ENCODE data around the gene MACROD2. TPM values are rescaled to one million over a fixed set of nuclear protein-coding genes. Genes with fewer than 3 reads are reported as not detected.
"Not testable (repeated sequence)": the region's sequence is repeated elsewhere in the genome, so short reads cannot be mapped to it uniquely, and the experiment has no call there.

MACROD2 gene
- total RNA-seq, 1 experiment from 2014 or later: 3.7 TPM

GRCh38 chr20:15012566-15012965 is 1017.2 kb downstream of the MACROD2 start (continued):
- no peak for TF ChIP-seq ATF3 (IDR thresholded peaks at IDR 0.05)
- no peak for TF ChIP-seq YY1 (IDR thresholded peaks at IDR 0.05; ENCODE audit: extremely low read depth, insufficient replicate concordance, low read depth, low read length)
- TF ChIP-seq CBX3 (IDR thresholded peaks at IDR 0.05; ENCODE audit: low read depth): no peak
- no peak for TF ChIP-seq SRF (IDR thresholded peaks at IDR 0.05; ENCODE audit: low read depth)
- no peak for TF ChIP-seq ELF1 (IDR thresholded peaks at IDR 0.05; ENCODE audit: borderline replicate concordance, low read depth)

- H3K4me2 ChIP-seq (ENCODE audit: low read length); intact Hi-C loops (cut with micrococcal nuclease); H2AFZ ChIP-seq (ENCODE audit: low read depth, low read length, poor library complexity, severe bottlenecking); H3K36me3 ChIP-seq (ENCODE audit: control insufficient read depth in 1 of 2, insufficient read depth in 2 of 2, low read length in 2 of 2); H3K9me2 ChIP-seq (ENCODE audit: insufficient read depth); H3K9me3 ChIP-seq (ENCODE audit: control insufficient read depth in 1 of 2, insufficient read depth in 1 of 2, low read depth in 1 of 2, low read length in 2 of 2); H4K20me1 ChIP-seq (ENCODE audit: insufficient read depth); POLR2A ChIA-PET; H3K27me3 ChIP-seq (ENCODE audit: insufficient read depth, low read length); BruUV-seq (replicated peaks); H3K79me2 ChIP-seq (ENCODE audit: insufficient read depth, low read length); H3K27ac ChIP-seq (ENCODE audit: low read depth, low read length); H3K4me1 ChIP-seq (ENCODE audit: control insufficient read depth in 1 of 2, insufficient read depth in 2 of 2, low read length in 2 of 2); H3K4me3 ChIP-seq (replicated peaks in 1 of 2; ENCODE audit: low read depth in 1 of 2, low read length in 2 of 2); H3K9ac ChIP-seq (ENCODE audit: low read length); ATAC-seq; CTCF ChIA-PET; DNase-seq (ENCODE audit: low read depth, low spot score); RAD21 ChIA-PET (ENCODE audit: low non-redundant PET in 1 of 2, low total read pairs in 2 of 2, uncharacterized antibody in 2 of 2, unreplicated experiment in 2 of 2): not testable (repeated sequence)
Observed at GRCh38 chr20:15016875-15017274, 1021.6 kb downstream of the MACROD2 start.

- no peaks in the 10 kb centered on the region for H3K9me2 ChIP-seq (ENCODE audit: insufficient read depth)
- no peak for TF ChIP-seq EGR1 (IDR thresholded peaks at IDR 0.05; ENCODE audit: low read depth)
- no peak for TF ChIP-seq FOSL1 (IDR thresholded peaks at IDR 0.05; ENCODE audit: low read depth)
- no peak for TF ChIP-seq RAD21 (IDR thresholded peaks at IDR 0.05; ENCODE audit: low read depth)
- no peak for TF ChIP-seq MAX (IDR thresholded peaks at IDR 0.05)
- TF ChIP-seq, protein P1, sequence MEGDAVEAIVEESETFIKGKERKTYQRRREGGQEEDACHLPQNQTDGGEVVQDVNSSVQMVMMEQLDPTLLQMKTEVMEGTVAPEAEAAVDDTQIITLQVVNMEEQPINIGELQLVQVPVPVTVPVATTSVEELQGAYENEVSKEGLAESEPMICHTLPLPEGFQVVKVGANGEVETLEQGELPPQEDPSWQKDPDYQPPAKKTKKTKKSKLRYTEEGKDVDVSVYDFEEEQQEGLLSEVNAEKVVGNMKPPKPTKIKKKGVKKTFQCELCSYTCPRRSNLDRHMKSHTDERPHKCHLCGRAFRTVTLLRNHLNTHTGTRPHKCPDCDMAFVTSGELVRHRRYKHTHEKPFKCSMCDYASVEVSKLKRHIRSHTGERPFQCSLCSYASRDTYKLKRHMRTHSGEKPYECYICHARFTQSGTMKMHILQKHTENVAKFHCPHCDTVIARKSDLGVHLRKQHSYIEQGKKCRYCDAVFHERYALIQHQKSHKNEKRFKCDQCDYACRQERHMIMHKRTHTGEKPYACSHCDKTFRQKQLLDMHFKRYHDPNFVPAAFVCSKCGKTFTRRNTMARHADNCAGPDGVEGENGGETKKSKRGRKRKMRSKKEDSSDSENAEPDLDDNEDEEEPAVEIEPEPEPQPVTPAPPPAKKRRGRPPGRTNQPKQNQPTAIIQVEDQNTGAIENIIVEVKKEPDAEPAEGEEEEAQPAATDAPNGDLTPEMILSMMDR (IDR thresholded peaks at IDR 0.05 in 2 of 3, conservative IDR thresholded peaks at IDR 0.05 in 1 of 3; ENCODE audit: borderline replicate concordance in 1 of 3, insufficient read depth in 1 of 3, low read depth in 2 of 3, low read length in 2 of 3): no peak
- TF ChIP-seq YY1 (IDR thresholded peaks at IDR 0.05; ENCODE audit: extremely low read depth, insufficient replicate concordance, low read depth, low read length): no peak
- TF ChIP-seq POLR2AphosphoS5 (IDR thresholded peaks at IDR 0.05; ENCODE audit: low read depth, low read length): no peak
- no peak for TF ChIP-seq SRF (IDR thresholded peaks at IDR 0.05; ENCODE audit: low read depth)
- TF ChIP-seq SP1 (IDR thresholded peaks at IDR 0.05; ENCODE audit: low read depth): no peak
- H3K27me3 ChIP-seq (ENCODE audit: insufficient read depth, low read length): no peaks in the 10 kb centered on the region
- intact Hi-C loops (cut with micrococcal nuclease): no loop called here
- H3K4me3 ChIP-seq (replicated peaks in 1 of 2; ENCODE audit: low read depth in 1 of 2, low read length in 2 of 2): no peak overlapping the region
- ChIA-PET RAD21 (ENCODE audit: low non-redundant PET in 1 of 2, low total read pairs in 2 of 2, uncharacterized antibody in 2 of 2, unreplicated experiment in 2 of 2) (no interaction called here), CTCF (no interaction called here), POLR2A (no interaction called here)
- H3K79me2 ChIP-seq (ENCODE audit: insufficient read depth, low read length): no peaks in the 10 kb centered on the region
- no peak overlapping the region for H3K27ac ChIP-seq (ENCODE audit: low read depth, low read length)
- ATAC-seq: no peak
- no peak overlapping the region for H3K9ac ChIP-seq (ENCODE audit: low read length)
- no peaks in the 10 kb centered on the region for H4K20me1 ChIP-seq (ENCODE audit: insufficient read depth)
- no peak for DNase-seq (ENCODE audit: low read depth, low spot score)
- no peaks in the 10 kb centered on the region for H3K4me1 ChIP-seq (ENCODE audit: control insufficient read depth in 1 of 2, insufficient read depth in 2 of 2, low read length in 2 of 2)
- no TSS peak for BruUV-seq (replicated peaks)
- H2AFZ ChIP-seq (ENCODE audit: low read depth, low read length, poor library complexity, severe bottlenecking): no peak overlapping the region
- no peaks in the 10 kb centered on the region for H3K9me3 ChIP-seq (ENCODE audit: control insufficient read depth in 1 of 2, insufficient read depth in 1 of 2, low read depth in 1 of 2, low read length in 2 of 2)
- no peak overlapping the region for H3K4me2 ChIP-seq (ENCODE audit: low read length)
- H3K36me3 ChIP-seq (ENCODE audit: control insufficient read depth in 1 of 2, insufficient read depth in 2 of 2, low read length in 2 of 2): no peaks in the 10 kb centered on the region
Observed at GRCh38 chr20:15018966-15019365, 1023.6 kb downstream of the MACROD2 start.

All from HCT116 (cell line).